ENCODE data around the gene C1orf141. TPM values are rescaled to one million over a fixed set of nuclear protein-coding genes. Genes with fewer than 3 reads are reported as not detected.

Gene C1orf141
- total and polyA plus RNA-seq, 9 of the 15 experiments (the other 6 are each of a cell fraction or from before 2014, with no cell fraction given), result not detected

GRCh38 chr1:67097305-67097704 lies 37.5 kb downstream of the C1orf141 start (continued):
- TF ChIP-seq CTBP1 (IDR thresholded peaks at IDR 0.05; ENCODE audit: borderline replicate concordance), result no peak
- TF ChIP-seq TEAD4 (IDR thresholded peaks at IDR 0.05; ENCODE audit: low read length), result no peak
- TF ChIP-seq TEAD4 (CRISPR knock-in tag; IDR thresholded peaks at IDR 0.05; ENCODE audit: borderline replicate concordance), result no peak

- Histone ChIP-seq H3K9me1 (ENCODE audit: control insufficient read depth, insufficient read depth, low read length) (no peaks in the 10 kb centered on the region), H3K36me3 (ENCODE audit: control insufficient read depth, insufficient read depth, low read length) (no peaks in the 10 kb centered on the region), H3K27ac (ENCODE audit: extremely low read depth, low read depth, low read length) (no peak overlapping the region), H3K9ac (ENCODE audit: insufficient read depth in 1 of 2, low read depth in 2 of 2, low read length in 2 of 2) (no peak overlapping the region), H3K4me3 (no peak overlapping the region), H3K4me2 (ENCODE audit: insufficient read depth, low read length) (no peak overlapping the region), H3K4me1 (replicated peaks in 1 of 2; ENCODE audit: control insufficient read depth in 2 of 2, insufficient read depth in 2 of 2, low read length in 2 of 2) (peaks cover 0 to 2% of the 10 kb centered on the region in 2 experiments; a peak in 1 of 5 replicates), H3K27me3 (ENCODE audit: control insufficient read depth in 2 of 2, insufficient read depth in 2 of 2, low read length in 2 of 2) (no peaks in the 10 kb centered on the region), H3K9me3 (replicated peaks; ENCODE audit: control insufficient read depth, insufficient read depth, low read depth, low read length) (no peaks in the 10 kb centered on the region), H2AFZ (ENCODE audit: low read depth, low read length) (no peak overlapping the region), H4K20me1 (replicated peaks; ENCODE audit: control insufficient read depth, insufficient read depth, low read length) (no peaks in the 10 kb centered on the region), H3K79me2 (ENCODE audit: control insufficient read depth, insufficient read depth, low read length) (no peaks in the 10 kb centered on the region)
- ATAC-seq (no peak), FAIRE-seq (no peak), DNase-seq (ENCODE audit: extremely low read depth in 1 of 4, low spot score in 3 of 4) (no peak)
- in situ Hi-C loops (cut with MboI), result no loop called here
- 40% methylated on average over 2 of the region's 2 CpGs for WGBS (ENCODE audit: insufficient coverage, low coverage, missing lambda C conversion rate)
- no TSS peak for BruUV-seq (replicated peaks)
- CTCF ChIA-PET (ENCODE audit: low intra/inter-chr PET ratio), result no interaction called here
- POLR2A ChIA-PET, result interaction anchor here (0.8 kb wide), 1 partner anchor 12 kb away, joined by 3 read pairs; no protein-coding TSS in a partner anchor
- intact Hi-C loops (cut with micrococcal nuclease), result no loop called here
- no peak for TF ChIP-seq NR2C1 (IDR thresholded peaks at IDR 0.05)
- no peak for TF ChIP-seq NR2C1 (tag; IDR thresholded peaks at IDR 0.05)
- TF ChIP-seq TAF1 (IDR thresholded peaks at IDR 0.05; ENCODE audit: control insufficient read depth, extremely low read depth, insufficient read depth, low read length, severe bottlenecking), result no peak
- no peak for TF ChIP-seq PHB (CRISPR knock-in tag; IDR thresholded peaks at IDR 0.05)
- TF ChIP-seq MTA1 (IDR thresholded peaks at IDR 0.05; ENCODE audit: borderline replicate concordance), result no peak
- no peak for TF ChIP-seq PML (IDR thresholded peaks at IDR 0.05; ENCODE audit: low read length)
- TF ChIP-seq ZNF280A (IDR thresholded peaks at IDR 0.05; ENCODE audit: low read depth, partially characterized antibody), result no peak
- no peak for TF ChIP-seq NR2F6 (CRISPR knock-in tag; IDR thresholded peaks at IDR 0.05)
- no peak for TF ChIP-seq NFE2 (IDR thresholded peaks at IDR 0.05; ENCODE audit: low read depth)
- no peak for TF ChIP-seq NFATC3 (IDR thresholded peaks at IDR 0.05)
- TF ChIP-seq ZNF282 (CRISPR knock-in tag; IDR thresholded peaks at IDR 0.05), result no peak
- TF ChIP-seq NRF1 (conservative IDR thresholded peaks at IDR 0.05 in 1 of 2, IDR thresholded peaks at IDR 0.05 in 1 of 2), result no peak
- TF ChIP-seq ZNF146 (CRISPR knock-in tag; IDR thresholded peaks at IDR 0.05; ENCODE audit: unreplicated experiment), result no peak
- TF ChIP-seq RFX7 (CRISPR knock-in tag; IDR thresholded peaks at IDR 0.05), result no peak
- TF ChIP-seq SRSF9 (IDR thresholded peaks at IDR 0.05; ENCODE audit: borderline replicate concordance, low read depth, low read length), result no peak
- TF ChIP-seq ZNF124 (CRISPR knock-in tag; IDR thresholded peaks at IDR 0.05), result no peak
- no peak for TF ChIP-seq ZFX (CRISPR knock-in tag; IDR thresholded peaks at IDR 0.05)
- TF ChIP-seq, protein P1, sequence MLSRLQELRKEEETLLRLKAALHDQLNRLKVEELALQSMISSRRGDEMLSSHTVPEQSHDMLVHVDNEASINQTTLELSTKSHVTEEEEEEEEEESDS (CRISPR knock-in tag; IDR thresholded peaks at IDR 0.05), result no peak
- no peak for TF ChIP-seq E2F6 (IDR thresholded peaks at IDR 0.05; ENCODE audit: borderline replicate concordance in 1 of 2, extremely low read depth in 1 of 2, insufficient read depth in 1 of 2, insufficient read length in 1 of 2, low read depth in 1 of 2, low read length in 1 of 2, poor library complexity in 1 of 2, severe bottlenecking in 1 of 2)
Measured at GRCh38 chr1:67094191-67094590, 40.6 kb downstream of the C1orf141 start.
